Stimulated activated CD8-positive, alpha-beta memory T cell treated with anti-CD3 and anti-CD28 coated beads, Interleukin-7, amount 100 ng/mL, for 48 hours (primary cell): ENCODE data around the gene CC2D2B.

ENCODE experiments used
- DNase-seq, 2 donors: peaks; one replicate each; pipeline ENCODE4 v3.0.0-alpha.2; 2020; ENCODE audit warnings: low read depth in 1 of 2; ENCODE audit errors: extremely low read depth in 1 of 2

CC2D2B gene

GRCh38 chr10:96073722-96074121 is 165.9 kb downstream of the CC2D2B start:
- DNase-seq, result peak in 1 of 2 donors; percentile 12

DNA sequence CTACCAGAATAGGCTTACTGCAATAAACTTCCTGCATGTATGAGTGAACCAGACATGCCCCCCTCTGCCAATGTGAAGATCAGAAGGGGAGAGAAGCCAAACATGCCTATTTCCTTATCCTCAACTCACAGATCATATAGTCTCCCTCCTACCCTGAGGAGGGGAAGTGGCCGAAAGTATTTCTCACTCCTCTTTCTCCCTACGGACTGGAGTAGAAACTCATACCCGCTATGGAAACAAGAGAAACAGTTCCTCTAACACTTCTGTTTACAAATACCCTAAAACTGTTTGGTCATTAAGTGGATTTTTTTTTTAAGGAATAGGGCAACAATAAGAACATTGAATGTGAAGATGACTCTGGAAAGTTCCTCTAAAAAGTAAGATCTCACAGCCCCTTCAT is 167.0 kb downstream of the CC2D2B start:
- DNase-seq, result no peak

GRCh38 chr10:96075977-96076376 is 168.2 kb downstream of the CC2D2B start:
- DNase-seq, result no peak

- no peak for DNase-seq
These were observed 169.4 kb downstream of the CC2D2B start for GRCh38 chr10:96077156-96077555.

- DNase-seq, result no peak
These were observed 174.4 kb downstream of the CC2D2B start for GRCh38 chr10:96082153-96082552.
